CD4-positive, alpha-beta T cell treated with Interleukin-1 beta for 1 hour (primary cell): ENCODE measurements around the gene OR2L3.
"Not testable (repeated sequence)": the region's sequence is repeated elsewhere in the genome, so short reads cannot be mapped to it uniquely, and the experiment has no call there.

ENCODE experiments used
- DNase-seq, 2 donors: peaks; one replicate each; pipeline ENCODE4 v3.0.0-alpha.2; 2020 to 2022

OR2L3 gene

GRCh38 chr1:248046536-248046935 lies at the start of gene OR2L3:
Gene OR2L3, plus strand, starts transcription at chr1:248046836. Its CDS starts 13,846 bp downstream, at chr1:248060682.
- DNase-seq, result no peak

- DNase-seq, result no peak
Measured at GRCh38 chr1:247998811-247999210, 47.8 kb upstream of the OR2L3 start.

DNA sequence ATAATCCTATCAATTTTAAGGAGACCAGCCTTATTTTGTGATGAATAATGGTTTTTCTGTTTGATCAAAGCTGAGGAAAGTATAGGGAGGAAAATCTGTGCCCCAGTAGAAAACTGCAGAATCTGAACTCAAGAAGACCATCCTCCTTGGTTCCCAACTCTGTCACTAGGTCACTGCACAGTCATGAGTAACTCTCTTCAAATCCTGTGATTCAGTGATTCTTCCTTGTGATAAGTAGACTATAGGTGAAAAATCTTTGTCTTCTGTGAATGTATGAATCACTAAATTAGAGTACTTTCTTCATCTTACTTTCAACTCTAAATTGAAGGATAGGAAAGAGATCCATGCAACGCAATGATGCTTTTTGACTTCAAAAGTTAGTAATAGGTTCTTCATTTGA lies 46.5 kb upstream of the OR2L3 start:
- no peak for DNase-seq

- DNase-seq, result no peak
Measured at GRCh38 chr1:248007778-248008177, 38.9 kb upstream of the OR2L3 start.

- no peak for DNase-seq
Measured at GRCh38 chr1:248009681-248010080, 37.0 kb upstream of the OR2L3 start.

DNA sequence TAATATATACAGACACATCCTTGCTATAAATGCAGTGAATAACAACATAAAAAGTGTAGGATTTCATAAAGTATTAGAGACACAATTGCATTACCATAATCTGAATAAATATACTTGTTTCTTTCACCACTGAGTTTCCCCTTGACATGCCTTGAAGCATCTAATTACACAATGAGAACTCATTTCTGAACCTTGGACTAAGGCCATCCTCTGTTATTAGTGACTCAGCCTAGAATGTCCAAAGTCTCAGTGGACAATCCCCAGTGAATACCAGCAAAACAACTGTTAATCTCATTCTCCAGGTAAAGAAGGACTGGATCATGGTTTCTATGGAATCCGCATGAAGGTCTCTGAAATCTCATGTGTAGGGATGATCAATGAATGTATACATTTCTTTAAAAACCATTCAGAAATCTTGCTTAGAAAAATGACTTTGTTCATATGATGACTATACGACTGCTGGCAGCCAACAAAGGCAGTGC lies 33.4 kb upstream of the OR2L3 start, which contains the start of gene OR2L5:
OR2L5 (plus strand) TSS at position 432 of the 482 bp plus-strand sequence. CDS start 8,288 bp downstream, outside the sequence.
- no peak for DNase-seq

GRCh38 chr1:248015803-248016202 lies 30.8 kb upstream of the OR2L3 start:
- DNase-seq, result no peak

GRCh38 chr1:248029770-248030169 lies 16.9 kb upstream of the OR2L3 start, which contains the start of gene OR2L2:
Gene OR2L2, plus strand, starts transcription at chr1:248030070. Its CDS starts 8,198 bp downstream, at chr1:248038268.
- DNase-seq, result no peak

DNA sequence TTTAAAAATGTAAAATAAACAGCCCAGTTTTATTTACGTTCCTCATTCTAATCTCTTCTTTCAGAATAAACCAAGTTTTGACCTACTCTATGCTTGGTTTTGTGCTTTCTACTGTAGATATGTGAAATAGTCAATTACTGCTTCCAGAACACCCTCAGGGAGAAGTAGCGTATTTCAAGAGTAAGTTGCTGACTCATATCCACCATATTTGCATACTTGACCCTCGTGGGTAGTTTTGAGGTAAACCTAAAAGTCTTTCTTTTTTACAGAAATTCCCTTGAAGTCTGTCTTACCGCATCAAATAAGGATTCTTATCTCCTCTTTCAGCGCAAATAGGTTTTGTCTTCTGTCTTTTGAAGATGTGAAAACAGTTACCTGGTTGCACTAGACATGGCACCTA lies 1.4 kb upstream of the OR2L3 start:
- DNase-seq, result no peak

- no peak for DNase-seq
Measured at GRCh38 chr1:248047008-248047407, 372 bp downstream of the OR2L3 start.

DNA sequence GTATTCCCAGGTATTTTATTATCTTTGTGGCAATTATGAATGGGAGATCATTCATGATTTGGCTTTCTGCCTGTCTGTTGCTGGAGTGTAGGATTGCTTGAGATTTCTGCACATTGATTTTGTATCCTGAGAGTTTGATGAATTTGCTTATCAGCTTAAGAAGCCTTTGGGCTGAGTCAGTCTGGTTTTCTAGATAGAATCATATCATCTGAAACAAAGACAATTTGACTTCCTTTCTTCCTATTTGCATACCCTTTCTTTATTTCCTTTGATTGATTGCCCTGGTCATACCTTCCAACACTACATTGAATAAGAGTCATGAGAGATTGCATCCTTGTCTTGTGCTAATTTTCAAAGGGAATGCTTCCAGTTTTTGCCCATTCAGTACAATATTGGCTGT lies 8.0 kb downstream of the OR2L3 start:
- DNase-seq, result no peak

GRCh38 chr1:248055261-248055660 lies 8.6 kb downstream of the OR2L3 start:
- no peak for DNase-seq

DNA sequence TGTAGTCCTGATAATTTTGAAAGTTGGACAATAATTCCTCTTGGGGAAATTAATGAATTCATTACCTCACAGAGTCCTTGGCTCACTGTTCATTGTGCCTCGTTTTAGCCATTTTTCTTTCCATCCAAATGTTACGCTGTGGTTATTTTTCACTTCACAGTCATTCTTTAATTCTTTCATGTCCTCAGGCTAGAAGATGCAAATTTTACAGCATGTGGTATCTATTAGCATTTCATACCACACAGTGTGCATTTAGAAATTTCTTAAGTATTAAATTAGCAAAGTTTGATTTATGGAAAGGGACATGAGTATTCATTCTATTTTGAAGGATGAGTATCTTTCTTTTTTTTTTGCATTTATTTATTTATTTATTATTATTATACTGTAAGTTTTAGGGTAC lies 18.4 kb downstream of the OR2L3 start:
- DNase-seq, result no peak

DNA sequence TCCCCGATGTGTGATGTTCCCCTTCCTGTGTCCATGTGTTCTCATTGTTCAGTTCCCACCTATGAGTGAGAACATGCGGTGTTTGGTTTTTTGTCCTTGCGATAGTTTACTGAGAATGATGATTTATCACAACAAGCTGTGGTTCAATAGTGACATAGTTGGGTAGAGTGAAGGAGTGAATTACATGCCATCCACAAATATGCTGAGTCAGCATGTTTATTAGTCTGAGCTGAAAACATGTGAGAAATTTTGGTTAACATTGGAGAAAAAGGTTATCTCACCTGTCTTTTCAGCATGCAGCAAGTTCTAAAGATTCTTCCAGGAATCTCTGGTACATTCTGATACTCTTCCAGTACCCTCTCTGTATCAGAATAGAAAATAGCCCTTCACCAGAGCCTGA lies 19.0 kb downstream of the OR2L3 start:
- DNase-seq, result no peak

GRCh38 chr1:248083864-248084263 lies 37.2 kb downstream of the OR2L3 start:
- not testable (repeated sequence) for DNase-seq

DNA sequence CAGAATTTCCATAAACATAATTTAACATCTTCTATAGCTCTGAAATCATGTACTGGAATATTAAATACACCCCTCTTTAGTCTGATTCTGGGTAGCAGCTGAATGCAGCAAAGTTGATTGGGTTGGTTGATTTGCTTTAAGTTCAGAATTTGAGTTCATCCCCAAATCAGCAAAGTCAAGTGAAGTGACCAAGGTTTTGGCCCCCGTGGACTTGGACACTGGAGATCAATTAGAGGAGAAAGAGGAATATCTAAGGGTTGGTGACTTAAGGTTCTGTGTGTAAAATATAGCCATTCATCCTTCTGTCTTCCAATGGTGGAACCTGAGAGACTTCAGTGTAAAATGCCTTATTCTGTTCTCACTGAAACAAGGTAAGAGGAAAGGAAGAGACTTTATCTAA lies 48.2 kb downstream of the OR2L3 start, which contains the start of gene OR2L13:
OR2L13 (plus strand) TSS at position 301 of the 400 bp plus-strand sequence. CDS start 4,192 bp downstream, outside the sequence.
- DNase-seq, result no peak

- DNase-seq, result no peak
Measured at GRCh38 chr1:248098529-248098928, 51.9 kb downstream of the OR2L3 start.

GRCh38 chr1:248102847-248103246 lies 56.2 kb downstream of the OR2L3 start:
- no peak for DNase-seq

- no peak for DNase-seq
Measured at GRCh38 chr1:248111157-248111556, 64.5 kb downstream of the OR2L3 start.
